ENCODE data around the gene CDYL2.
"Not testable (repeated sequence)": the region's sequence is repeated elsewhere in the genome, so short reads cannot be mapped to it uniquely, and the experiment has no call there.

The CDYL2 gene

DNA sequence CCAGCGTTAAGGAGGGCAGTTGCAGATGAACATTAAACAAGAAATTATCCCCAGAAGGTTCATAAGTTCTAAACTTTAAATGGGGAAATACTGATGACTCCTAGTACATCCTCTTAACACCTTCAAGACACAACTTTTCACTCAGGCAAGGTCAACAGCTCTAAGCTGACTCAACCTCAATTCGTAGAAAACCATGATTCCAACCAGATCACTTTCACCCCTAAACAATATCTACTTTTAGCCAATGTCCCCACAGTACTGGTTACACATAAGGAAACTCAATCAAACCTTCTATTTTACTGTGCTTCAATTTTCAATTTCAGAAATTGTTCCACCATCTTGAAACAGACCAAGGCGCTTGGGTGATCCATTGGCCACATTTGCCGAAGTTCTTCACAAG is 2.3 kb downstream of the CDYL2 start:
- Histone ChIP-seq H3K36me3 (ENCODE audit: control insufficient read depth, insufficient read depth, low read length) (no peaks in the 10 kb centered on the region), H3K4me3 (replicated peaks; ENCODE audit: low read depth, low read length) (no peak overlapping the region), H3K27me3 (replicated peaks; ENCODE audit: control insufficient read depth, insufficient read depth, low read length) (no peaks in the 10 kb centered on the region)
- no peak for DNase-seq (ENCODE audit: extremely low read depth, insufficient read length)
- TF ChIP-seq, protein P1, sequence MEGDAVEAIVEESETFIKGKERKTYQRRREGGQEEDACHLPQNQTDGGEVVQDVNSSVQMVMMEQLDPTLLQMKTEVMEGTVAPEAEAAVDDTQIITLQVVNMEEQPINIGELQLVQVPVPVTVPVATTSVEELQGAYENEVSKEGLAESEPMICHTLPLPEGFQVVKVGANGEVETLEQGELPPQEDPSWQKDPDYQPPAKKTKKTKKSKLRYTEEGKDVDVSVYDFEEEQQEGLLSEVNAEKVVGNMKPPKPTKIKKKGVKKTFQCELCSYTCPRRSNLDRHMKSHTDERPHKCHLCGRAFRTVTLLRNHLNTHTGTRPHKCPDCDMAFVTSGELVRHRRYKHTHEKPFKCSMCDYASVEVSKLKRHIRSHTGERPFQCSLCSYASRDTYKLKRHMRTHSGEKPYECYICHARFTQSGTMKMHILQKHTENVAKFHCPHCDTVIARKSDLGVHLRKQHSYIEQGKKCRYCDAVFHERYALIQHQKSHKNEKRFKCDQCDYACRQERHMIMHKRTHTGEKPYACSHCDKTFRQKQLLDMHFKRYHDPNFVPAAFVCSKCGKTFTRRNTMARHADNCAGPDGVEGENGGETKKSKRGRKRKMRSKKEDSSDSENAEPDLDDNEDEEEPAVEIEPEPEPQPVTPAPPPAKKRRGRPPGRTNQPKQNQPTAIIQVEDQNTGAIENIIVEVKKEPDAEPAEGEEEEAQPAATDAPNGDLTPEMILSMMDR (IDR thresholded peaks at IDR 0.05; ENCODE audit: insufficient read depth, low read length, poor library complexity, severe bottlenecking), result no peak

DNA sequence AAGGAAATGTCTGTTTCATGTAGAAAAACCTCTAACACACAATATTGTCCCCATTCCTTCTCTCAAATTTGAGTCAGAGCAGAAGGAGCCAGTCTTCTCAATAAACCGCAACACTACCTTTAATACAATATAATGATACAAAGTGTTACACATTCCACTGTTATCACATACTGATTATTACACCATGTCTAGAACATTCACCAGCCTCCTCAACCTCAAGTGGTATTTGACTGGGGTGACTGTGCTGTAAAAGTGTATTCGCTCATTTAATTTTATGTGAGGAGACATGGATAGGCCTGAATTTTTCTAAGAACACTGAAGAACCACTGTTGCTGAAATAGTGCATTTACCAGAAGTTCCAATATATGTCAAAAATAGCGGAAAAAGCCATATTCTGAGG is 10.3 kb downstream of the CDYL2 start:
- Histone ChIP-seq H3K27me3 (replicated peaks; ENCODE audit: control insufficient read depth, insufficient read depth, low read length) (no peaks in the 10 kb centered on the region), H3K36me3 (ENCODE audit: control insufficient read depth, insufficient read depth, low read length) (no peaks in the 10 kb centered on the region), H3K4me3 (replicated peaks; ENCODE audit: low read depth, low read length) (no peak overlapping the region)
- DNase-seq (ENCODE audit: extremely low read depth, insufficient read length), result no peak
- TF ChIP-seq, protein P1 (IDR thresholded peaks at IDR 0.05; ENCODE audit: insufficient read depth, low read length, poor library complexity, severe bottlenecking), result no peak

DNA sequence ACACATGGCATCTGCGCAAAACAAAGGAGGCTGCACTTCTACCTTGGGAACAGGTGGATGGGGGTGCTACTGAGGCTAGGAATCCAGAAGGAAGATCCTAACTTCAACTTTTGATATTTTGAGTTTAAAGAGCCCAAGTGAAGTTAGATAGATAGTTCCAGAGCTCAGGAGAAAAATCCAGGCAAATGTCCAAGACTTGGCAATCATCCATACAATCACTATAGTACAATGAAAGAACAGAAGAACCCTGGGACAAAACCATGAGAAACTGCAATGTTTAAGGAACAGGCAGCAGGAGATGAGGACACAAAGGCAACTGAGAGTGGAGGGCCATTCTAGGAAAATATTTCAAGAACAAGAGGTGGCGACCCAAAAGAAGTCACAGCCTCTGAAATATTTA is 12.4 kb downstream of the CDYL2 start:
- no peak for DNase-seq (ENCODE audit: extremely low read depth, insufficient read length)
- TF ChIP-seq, protein P1 (IDR thresholded peaks at IDR 0.05; ENCODE audit: insufficient read depth, low read length, poor library complexity, severe bottlenecking), result no peak
- H3K36me3 ChIP-seq (ENCODE audit: control insufficient read depth, insufficient read depth, low read length), result no peaks in the 10 kb centered on the region
- H3K27me3 ChIP-seq (replicated peaks; ENCODE audit: control insufficient read depth, insufficient read depth, low read length), result no peaks in the 10 kb centered on the region
- no peak overlapping the region for H3K4me3 ChIP-seq (replicated peaks; ENCODE audit: low read depth, low read length)

DNA sequence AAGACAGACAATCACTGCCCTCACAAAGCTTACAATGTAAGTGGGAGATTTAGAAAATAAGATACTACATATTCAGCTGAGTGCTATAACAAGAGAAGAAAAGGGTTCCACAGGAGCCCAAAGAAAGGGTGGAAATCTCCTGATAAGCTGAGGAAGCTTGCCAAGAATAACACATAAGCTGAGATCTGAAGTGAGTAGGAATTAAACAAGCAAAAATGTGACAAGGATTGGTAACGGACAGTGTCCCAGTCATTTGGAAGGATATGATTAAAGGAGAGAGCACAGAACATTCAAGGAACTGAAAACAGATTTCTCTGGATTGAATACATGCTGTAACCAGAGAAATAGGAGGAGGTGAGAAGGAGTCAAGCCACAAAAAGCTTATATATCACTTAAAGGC is 13.0 kb downstream of the CDYL2 start:
- TF ChIP-seq, protein P1 (IDR thresholded peaks at IDR 0.05; ENCODE audit: insufficient read depth, low read length, poor library complexity, severe bottlenecking), result no peak
- Histone ChIP-seq H3K27me3 (replicated peaks; ENCODE audit: control insufficient read depth, insufficient read depth, low read length) (no peaks in the 10 kb centered on the region), H3K4me3 (replicated peaks; ENCODE audit: low read depth, low read length) (no peak overlapping the region), H3K36me3 (ENCODE audit: control insufficient read depth, insufficient read depth, low read length) (no peaks in the 10 kb centered on the region)
- no peak for DNase-seq (ENCODE audit: extremely low read depth, insufficient read length)

DNA sequence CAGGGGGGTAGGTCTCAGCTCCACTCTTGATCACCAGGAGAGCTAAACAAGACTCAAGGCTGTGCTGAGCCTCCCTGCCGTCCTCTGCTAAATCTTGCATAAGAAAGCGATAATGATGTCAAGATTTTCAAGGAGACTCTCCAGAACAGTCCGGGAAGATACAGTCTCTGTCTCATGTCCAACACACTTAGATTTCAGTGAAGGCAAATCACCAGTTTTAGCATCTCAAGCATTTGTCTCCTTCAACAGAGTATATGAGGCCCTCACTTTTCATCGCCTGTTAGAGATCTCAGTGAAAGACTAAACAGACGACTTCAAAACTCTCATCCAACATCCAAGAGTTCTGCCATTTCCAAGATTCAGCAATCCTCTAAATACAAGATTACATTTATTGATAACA is 13.6 kb downstream of the CDYL2 start:
- Histone ChIP-seq H3K27me3 (replicated peaks; ENCODE audit: control insufficient read depth, insufficient read depth, low read length) (no peaks in the 10 kb centered on the region), H3K4me3 (replicated peaks; ENCODE audit: low read depth, low read length) (no peak overlapping the region), H3K36me3 (ENCODE audit: control insufficient read depth, insufficient read depth, low read length) (no peaks in the 10 kb centered on the region)
- TF ChIP-seq, protein P1 (IDR thresholded peaks at IDR 0.05; ENCODE audit: insufficient read depth, low read length, poor library complexity, severe bottlenecking), result no peak
- DNase-seq (ENCODE audit: extremely low read depth, insufficient read length), result no peak

DNA sequence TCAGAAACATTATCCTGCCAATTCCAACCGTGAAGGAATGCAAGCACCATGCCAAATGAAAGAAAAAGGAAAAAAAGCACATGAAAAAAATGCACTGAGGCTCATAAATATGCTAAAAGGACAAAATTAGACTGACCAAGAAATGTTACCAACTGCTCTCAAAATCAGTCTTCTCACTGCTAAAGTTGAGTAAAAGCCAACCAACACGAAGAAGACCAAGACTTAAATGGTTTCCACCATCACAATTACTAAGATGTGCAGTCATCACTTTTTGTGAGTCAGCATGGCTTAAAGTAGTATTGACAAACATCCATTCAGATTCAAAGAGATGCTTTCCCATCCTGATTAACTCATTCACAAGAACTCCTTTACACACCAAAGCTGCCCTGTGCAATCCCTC is 16.4 kb downstream of the CDYL2 start:
- H3K36me3 ChIP-seq (ENCODE audit: control insufficient read depth, insufficient read depth, low read length), result no peaks in the 10 kb centered on the region
- TF ChIP-seq, protein P1 (IDR thresholded peaks at IDR 0.05; ENCODE audit: insufficient read depth, low read length, poor library complexity, severe bottlenecking), result no peak
- H3K4me3 ChIP-seq (replicated peaks; ENCODE audit: low read depth, low read length), result no peak overlapping the region
- no peak for DNase-seq (ENCODE audit: extremely low read depth, insufficient read length)
- no peaks in the 10 kb centered on the region for H3K27me3 ChIP-seq (replicated peaks; ENCODE audit: control insufficient read depth, insufficient read depth, low read length)

DNA sequence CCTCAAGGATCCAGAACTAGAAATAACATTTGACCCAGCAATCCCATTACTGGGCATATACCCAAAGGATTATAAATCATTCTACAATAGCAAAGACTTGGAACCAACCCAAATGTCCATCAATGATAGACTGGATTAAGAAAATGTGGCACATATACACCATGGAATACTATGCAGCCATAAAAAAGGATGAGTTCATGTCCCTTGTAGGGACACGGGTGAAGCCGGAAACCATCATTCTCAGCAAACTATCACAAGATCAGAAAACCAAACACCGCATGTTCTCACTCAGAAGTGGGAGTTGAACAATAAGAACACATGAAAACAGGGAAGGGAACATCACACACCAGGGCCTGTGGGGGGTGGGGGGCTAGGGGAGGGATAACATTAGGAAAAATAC is 17.8 kb downstream of the CDYL2 start:
- not testable (repeated sequence) for H3K36me3 ChIP-seq (ENCODE audit: control insufficient read depth, insufficient read depth, low read length); DNase-seq (ENCODE audit: extremely low read depth, insufficient read length); H3K27me3 ChIP-seq (replicated peaks; ENCODE audit: control insufficient read depth, insufficient read depth, low read length); H3K4me3 ChIP-seq (replicated peaks; ENCODE audit: low read depth, low read length)

Measured in GM06990 (cell line).